CD4-positive, alpha-beta T cell (primary cell): Measurements from ENCODE around the gene ANTXR1. TPM values are rescaled to one million over a fixed set of nuclear protein-coding genes. Genes with fewer than 3 reads are reported as not detected.

ENCODE experiments used
- ATAC-seq: fragments of 200-7000 bp; cut with Tn5 transposase; one replicate; pipeline ENCODE4 v1.10.0; 2022; ENCODE audit warnings: mild to moderate bottlenecking; ENCODE audit not compliant: poor library complexity
- CTCF ChIA-PET: fragments of 350-600 bp; sonication (Branson Sonifier 250); formaldehyde crosslinking; loops from one replicate; lab custom pipeline; 2021; ENCODE audit warnings: antibody characterized with exemption, inconsistent platforms; lab: Charles Lee
- POLR2A ChIA-PET: fragments of 350-600 bp; sonication (Branson Sonifier 250); formaldehyde crosslinking; loops from one replicate; lab custom pipeline; 2021; ENCODE audit warnings: antibody characterized with exemption, inconsistent platforms; lab: Charles Lee
- DNase-seq, 14 experiments: peaks; one replicate each; pipeline ENCODE4 v3.0.0-alpha.2; 2013 to 2020; ENCODE audit warnings: mixed read lengths in 2 of 14
- H3K27ac ChIP-seq, 2 donors: one replicate each; pipeline versions ENCODE4 v1.5.1 to v1.7.0; 2013; ENCODE audit warnings: low read length in 2 of 2, low read depth in 1 of 2, mild to moderate bottlenecking in 1 of 2
- H3K27me3 ChIP-seq, 2 experiments: 1 replicate in 1 of 2; 2 replicates in 1 of 2; pipeline versions ENCODE4 v1.6.1 to v1.7.0; 2013; ENCODE audit warnings: low read length in 2 of 2, control low read depth in 1 of 2, mild to moderate bottlenecking in 1 of 2, moderate library complexity in 1 of 2; ENCODE audit not compliant: insufficient read depth in 2 of 2, control insufficient read depth in 1 of 2
- H3K36me3 ChIP-seq: one replicate; pipeline ENCODE4 v1.6.1; 2013; ENCODE audit warnings: low read length, control low read depth; ENCODE audit not compliant: insufficient read depth
- H3K4me1 ChIP-seq: one replicate; pipeline ENCODE4 v1.6.1; 2013; ENCODE audit warnings: low read length, control low read depth; ENCODE audit not compliant: insufficient read depth
- H3K4me3 ChIP-seq: one replicate; pipeline ENCODE4 v1.5.1; 2013; ENCODE audit warnings: mild to moderate bottlenecking, low read length, moderate library complexity
- H3K9me3 ChIP-seq, 2 experiments: 1 replicate in 1 of 2; 2 replicates in 1 of 2; pipeline versions ENCODE4 v1.6.1 to v1.7.0; 2013; ENCODE audit warnings: low read length in 2 of 2, mild to moderate bottlenecking in 2 of 2, control low read depth in 1 of 2, moderate library complexity in 1 of 2; ENCODE audit not compliant: control insufficient read depth in 1 of 2, insufficient read depth in 1 of 2
- H3K27ac Mint-ChIP-seq: one replicate; pipeline ENCODE4 v1.8.0; 2020; ENCODE audit warnings: mixed read lengths
- H3K27me3 Mint-ChIP-seq: one replicate; pipeline ENCODE4 v1.8.0; 2021; ENCODE audit warnings: mixed read lengths
- H3K36me3 Mint-ChIP-seq: one replicate; pipeline ENCODE4 v1.8.0; 2021; ENCODE audit warnings: low read depth, mixed read lengths
- H3K4me1 Mint-ChIP-seq: one replicate; pipeline ENCODE4 v1.8.0; 2021; ENCODE audit warnings: low read depth, mixed read lengths
- H3K4me3 Mint-ChIP-seq: one replicate; pipeline ENCODE4 v1.8.0; 2020; ENCODE audit warnings: mild to moderate bottlenecking, mixed read lengths
- H3K9me3 Mint-ChIP-seq: one replicate; pipeline ENCODE4 v1.8.0; 2020; ENCODE audit warnings: mixed read lengths
- intact Hi-C, 2 experiments: fragments of 100-400 bp; cut with DNase I in 1 of 2; cut with micrococcal nuclease in 1 of 2; formaldehyde crosslinking; loops; one replicate each; pipeline versions ENCODE4 v1.15.1 to v1.9.0; 2023 to 2025; cut with DNase I, micrococcal nuclease
- total RNA-seq, 174 experiments: library from RNA in 2 of 174; stranded (reverse) in 2 of 174; gene quantifications; one replicate each; pipeline ENCODE4 v1.2.3 and lab custom pipeline; 2021 to 2026
- TF ChIP-seq, protein P1 (sequence below): fragments of 200-600 bp; IDR thresholded peaks from one replicate; pipeline ENCODE4 v1.8.0; 2022; ENCODE audit warnings: antibody characterized with exemption, mild to moderate bottlenecking

The ANTXR1 gene
- total RNA-seq, 2 experiments from 2014 or later = not detected

DNA sequence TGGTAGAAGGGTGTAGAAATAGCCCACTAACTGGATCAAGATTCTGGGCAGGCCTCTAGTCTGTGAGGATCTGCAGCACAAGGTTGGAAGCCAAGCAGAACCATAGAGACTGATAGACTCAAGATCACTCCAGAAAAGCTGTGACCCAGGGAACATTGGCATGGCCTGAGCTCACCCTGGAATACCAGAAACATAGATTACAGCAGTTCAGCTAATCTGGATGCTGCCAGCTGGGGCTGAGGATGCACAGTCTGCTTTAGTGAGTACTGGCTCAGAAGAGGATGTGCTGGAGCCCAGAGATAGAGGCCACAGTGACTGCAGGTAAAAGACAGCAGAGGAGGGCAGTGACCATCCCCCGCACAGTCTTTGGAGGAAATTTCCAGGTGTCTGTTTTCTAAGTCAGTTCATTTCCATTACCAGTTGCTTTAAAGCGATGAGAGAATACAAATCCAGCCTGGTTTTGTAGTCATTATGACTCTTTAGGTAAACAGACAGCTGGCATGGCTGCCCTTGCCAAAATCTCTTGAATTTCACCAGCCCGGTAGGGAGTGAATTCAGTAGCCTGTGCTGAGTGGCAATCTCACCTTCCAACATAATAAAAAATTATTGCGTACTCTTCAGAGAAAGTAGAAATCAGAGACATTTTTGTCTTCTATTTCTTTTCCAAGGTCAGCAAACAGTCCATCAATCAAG lies 119.2 kb downstream of the ANTXR1 start:
- no peak overlapping the region for H3K4me3 ChIP-seq
- Mint-ChIP-seq H3K9me3 (no peaks in the 10 kb centered on the region), H3K27ac (no peak overlapping the region), H3K4me1 (no peaks in the 10 kb centered on the region), H3K27me3 (peaks cover 17% of the 10 kb centered on the region), H3K36me3 (no peaks in the 10 kb centered on the region), H3K4me3 (no peak overlapping the region)
- no peak for ATAC-seq
- ChIA-PET POLR2A (no interaction called here), CTCF (no interaction called here)
- H3K27me3 ChIP-seq = peaks cover 3 to 5% of the 10 kb centered on the region in 2 experiments
- no peak overlapping the region for H3K27ac ChIP-seq
- no peaks in the 10 kb centered on the region for H3K4me1 ChIP-seq
- DNase-seq = no peak
- TF ChIP-seq, protein P1, sequence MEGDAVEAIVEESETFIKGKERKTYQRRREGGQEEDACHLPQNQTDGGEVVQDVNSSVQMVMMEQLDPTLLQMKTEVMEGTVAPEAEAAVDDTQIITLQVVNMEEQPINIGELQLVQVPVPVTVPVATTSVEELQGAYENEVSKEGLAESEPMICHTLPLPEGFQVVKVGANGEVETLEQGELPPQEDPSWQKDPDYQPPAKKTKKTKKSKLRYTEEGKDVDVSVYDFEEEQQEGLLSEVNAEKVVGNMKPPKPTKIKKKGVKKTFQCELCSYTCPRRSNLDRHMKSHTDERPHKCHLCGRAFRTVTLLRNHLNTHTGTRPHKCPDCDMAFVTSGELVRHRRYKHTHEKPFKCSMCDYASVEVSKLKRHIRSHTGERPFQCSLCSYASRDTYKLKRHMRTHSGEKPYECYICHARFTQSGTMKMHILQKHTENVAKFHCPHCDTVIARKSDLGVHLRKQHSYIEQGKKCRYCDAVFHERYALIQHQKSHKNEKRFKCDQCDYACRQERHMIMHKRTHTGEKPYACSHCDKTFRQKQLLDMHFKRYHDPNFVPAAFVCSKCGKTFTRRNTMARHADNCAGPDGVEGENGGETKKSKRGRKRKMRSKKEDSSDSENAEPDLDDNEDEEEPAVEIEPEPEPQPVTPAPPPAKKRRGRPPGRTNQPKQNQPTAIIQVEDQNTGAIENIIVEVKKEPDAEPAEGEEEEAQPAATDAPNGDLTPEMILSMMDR = no peak
- H3K9me3 ChIP-seq = no peaks in the 10 kb centered on the region
- intact Hi-C loops = no loop called here
- H3K36me3 ChIP-seq = no peaks in the 10 kb centered on the region

DNA sequence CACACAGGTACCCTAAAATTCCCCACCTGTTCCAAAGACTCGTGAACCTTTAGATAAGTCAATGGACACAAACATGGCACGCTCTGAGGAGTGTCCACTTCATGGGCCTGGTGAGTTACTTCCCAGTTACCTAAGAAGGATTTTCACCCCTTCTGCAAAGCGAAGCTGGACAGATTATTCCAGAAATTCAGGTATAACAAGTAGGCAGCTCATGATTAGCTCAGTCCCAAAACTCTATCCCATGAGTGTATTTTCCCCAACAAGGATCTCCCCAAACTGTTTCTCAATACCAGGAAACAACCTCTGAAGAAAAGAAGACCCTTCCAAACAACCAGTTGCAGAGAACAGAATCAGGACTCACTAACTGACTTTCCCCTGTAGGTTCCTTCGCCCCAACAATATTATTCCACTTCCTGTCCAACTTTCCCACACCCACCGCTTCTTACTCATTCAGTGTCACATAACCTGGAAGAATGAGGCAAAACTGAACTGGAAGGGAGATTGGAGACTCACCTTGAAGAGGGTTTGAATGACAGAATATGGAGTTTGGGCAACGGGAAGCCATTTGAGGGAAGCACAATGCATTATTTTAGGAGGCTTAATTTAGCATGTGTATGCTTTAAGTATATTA lies 120.1 kb downstream of the ANTXR1 start:
- Mint-ChIP-seq H3K4me3 (no peak overlapping the region), H3K9me3 (no peaks in the 10 kb centered on the region), H3K27ac (no peak overlapping the region), H3K4me1 (no peaks in the 10 kb centered on the region), H3K36me3 (no peaks in the 10 kb centered on the region), H3K27me3 (peaks cover 17% of the 10 kb centered on the region)
- Histone ChIP-seq H3K4me3 (no peak overlapping the region), H3K27me3 (peaks cover 3 to 5% of the 10 kb centered on the region in 2 experiments), H3K4me1 (no peaks in the 10 kb centered on the region), H3K9me3 (no peaks in the 10 kb centered on the region), H3K27ac (no peak overlapping the region), H3K36me3 (no peaks in the 10 kb centered on the region)
- DNase-seq (no peak), ATAC-seq (no peak)
- POLR2A ChIA-PET = no interaction called here
- CTCF ChIA-PET = no interaction called here
- intact Hi-C loops = no loop called here
- TF ChIP-seq, protein P1 = no peak

DNA sequence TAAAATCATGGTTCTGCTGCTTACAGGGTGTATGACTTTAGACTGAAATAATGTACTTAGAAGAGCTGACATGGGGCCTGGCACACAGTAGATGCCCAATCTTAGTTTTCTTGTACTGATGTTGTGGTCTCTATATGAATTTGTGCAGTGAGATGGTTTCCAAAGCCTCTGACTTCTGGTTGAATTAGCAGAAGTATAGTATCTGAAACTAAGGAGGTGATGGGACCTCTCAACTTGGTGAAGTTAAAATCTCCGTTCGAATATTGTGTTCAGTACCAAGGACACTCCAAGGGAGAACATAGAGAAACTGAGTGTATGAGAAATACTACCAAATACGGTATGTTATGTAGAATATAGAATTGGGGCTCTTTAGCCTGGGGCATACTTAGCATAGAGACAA lies 120.9 kb downstream of the ANTXR1 start:
- Histone ChIP-seq H3K36me3 (no peaks in the 10 kb centered on the region), H3K4me1 (no peaks in the 10 kb centered on the region), H3K27me3 (peaks cover 0 to 5% of the 10 kb centered on the region in 2 experiments), H3K27ac (no peak overlapping the region), H3K4me3 (no peak overlapping the region), H3K9me3 (no peaks in the 10 kb centered on the region)
- Mint-ChIP-seq H3K36me3 (no peaks in the 10 kb centered on the region), H3K4me3 (no peak overlapping the region), H3K9me3 (no peaks in the 10 kb centered on the region), H3K27me3 (peaks cover 17% of the 10 kb centered on the region), H3K27ac (no peak overlapping the region), H3K4me1 (no peaks in the 10 kb centered on the region)
- intact Hi-C loops = no loop called here
- DNase-seq (no peak), ATAC-seq (no peak)
- ChIA-PET POLR2A (no interaction called here), CTCF (no interaction called here)
- TF ChIP-seq, protein P1 = no peak
